Naive thymus-derived CD4-positive, alpha-beta T cell (primary cell): ENCODE results near the gene GNPAT. TPM values are rescaled to one million over a fixed set of nuclear protein-coding genes. Genes with fewer than 3 reads are reported as not detected.

Source experiments
- ATAC-seq: fragments of 150-1000 bp; cut with Tn5 transposase; 2 replicates; pipeline ENCODE4 v1.10.0; 2021; ENCODE audit warnings: mild to moderate bottlenecking, moderate library complexity
- CTCF ChIA-PET: fragments of 350-600 bp; sonication (Branson Sonifier 250); formaldehyde crosslinking; loops from one replicate; lab custom pipeline; 2021; ENCODE audit warnings: antibody characterized with exemption; lab: Charles Lee
- POLR2A ChIA-PET: fragments of 350-600 bp; sonication (Branson Sonifier 250); formaldehyde crosslinking; loops from one replicate; lab custom pipeline; 2021; ENCODE audit warnings: antibody characterized with exemption, inconsistent platforms; lab: Charles Lee
- DNase-seq, 9 donors: peaks; one replicate each; pipeline versions ENCODE4 v3.0.0 to v3.0.0-alpha.2; 2020 to 2022; ENCODE audit warnings: mixed read lengths in 1 of 9
- H3K27ac ChIP-seq: one replicate; pipeline ENCODE4 v1.7.0; 2013; ENCODE audit warnings: mild to moderate bottlenecking, low read depth, low read length, moderate library complexity
- H3K27me3 ChIP-seq, 2 donors: one replicate each; pipeline ENCODE4 v1.7.0; 2013; ENCODE audit warnings: low read length in 2 of 2, mild to moderate bottlenecking in 2 of 2, moderate library complexity in 2 of 2; ENCODE audit not compliant: control insufficient read depth in 2 of 2, insufficient read depth in 2 of 2
- H3K36me3 ChIP-seq, 3 experiments: 1 replicate in 2 of 3; 2 replicates in 1 of 3; pipeline ENCODE4 v1.7.0; 2013; ENCODE audit warnings: low read length in 3 of 3, mild to moderate bottlenecking in 3 of 3, moderate library complexity in 1 of 3; ENCODE audit not compliant: insufficient read depth in 3 of 3, control insufficient read depth in 2 of 3
- H3K4me1 ChIP-seq, 2 donors: one replicate each; pipeline ENCODE4 v1.7.0; 2013; ENCODE audit warnings: low read length in 2 of 2, mild to moderate bottlenecking in 2 of 2, moderate library complexity in 1 of 2; ENCODE audit not compliant: control insufficient read depth in 2 of 2, insufficient read depth in 2 of 2
- H3K4me3 ChIP-seq: 2 replicates; pipeline ENCODE4 v1.7.0; 2013; ENCODE audit warnings: mild to moderate bottlenecking, low read length
- H3K9me3 ChIP-seq, 3 experiments: 1 replicate in 2 of 3; 2 replicates in 1 of 3; pipeline ENCODE4 v1.7.0; 2013; ENCODE audit warnings: low read length in 3 of 3; ENCODE audit not compliant: control insufficient read depth in 2 of 3
- H3K27ac Mint-ChIP-seq, 9 donors: one replicate each; pipeline ENCODE4 v1.8.0; 2020 to 2022; ENCODE audit warnings: mixed read lengths in 9 of 9, mild to moderate bottlenecking in 8 of 9, moderate library complexity in 5 of 9, inconsistent platforms in 2 of 9
- H3K27me3 Mint-ChIP-seq, 5 donors: one replicate each; pipeline ENCODE4 v1.8.0; 2021 to 2022; ENCODE audit warnings: mixed read lengths in 5 of 5, mild to moderate bottlenecking in 1 of 5
- H3K36me3 Mint-ChIP-seq, 5 donors: one replicate each; pipeline ENCODE4 v1.8.0; 2020 to 2022; ENCODE audit warnings: mixed read lengths in 5 of 5, mild to moderate bottlenecking in 3 of 5, inconsistent platforms in 1 of 5
- H3K4me1 Mint-ChIP-seq, 7 donors: one replicate each; pipeline ENCODE4 v1.8.0; 2020 to 2022; ENCODE audit warnings: mixed read lengths in 7 of 7, mild to moderate bottlenecking in 3 of 7, inconsistent platforms in 1 of 7
- H3K4me3 Mint-ChIP-seq, 10 donors: one replicate each; pipeline ENCODE4 v1.8.0; 2020 to 2022; ENCODE audit warnings: mild to moderate bottlenecking in 10 of 10, mixed read lengths in 10 of 10, moderate library complexity in 6 of 10, inconsistent platforms in 2 of 10
- H3K9me3 Mint-ChIP-seq, 11 donors: one replicate each; pipeline ENCODE4 v1.8.0; 2020 to 2022; ENCODE audit warnings: mixed read lengths in 11 of 11, mild to moderate bottlenecking in 4 of 11, inconsistent platforms in 1 of 11, moderate library complexity in 1 of 11
- intact Hi-C, 2 donors: fragments of 100-400 bp; cut with micrococcal nuclease; formaldehyde crosslinking; loops; one replicate each; pipeline ENCODE4 v1.15.1; 2023
- polyA plus RNA-seq, 2 donors: library from polyadenylated mRNA; unstranded; fragments of 300-500 nt; fragmentation: Illumina TruSeq; gene quantifications; one replicate each; pipeline ENCODE4 v1.2.3, GENCODE V29; 2021
- total RNA-seq, 6 experiments: library from RNA in 5 of 6; stranded (reverse) in 5 of 6; gene quantifications; 1 replicate in 5 of 6; 2 replicates in 1 of 6; pipeline ENCODE4 v1.2.3 and lab custom pipeline; 2021 to 2026

The GNPAT gene
- total RNA-seq (10 to 100 TPM; 17.3 to 41.0 (median 35.5) TPM), polyA plus RNA-seq (10 to 100 TPM; 30.1 to 34.4 TPM), total RNA-seq (lab: John Stamatoyannopoulos, UW) (44.6 reads per million, percentile 69 among the genes with 10 or more reads in this experiment)

DNA sequence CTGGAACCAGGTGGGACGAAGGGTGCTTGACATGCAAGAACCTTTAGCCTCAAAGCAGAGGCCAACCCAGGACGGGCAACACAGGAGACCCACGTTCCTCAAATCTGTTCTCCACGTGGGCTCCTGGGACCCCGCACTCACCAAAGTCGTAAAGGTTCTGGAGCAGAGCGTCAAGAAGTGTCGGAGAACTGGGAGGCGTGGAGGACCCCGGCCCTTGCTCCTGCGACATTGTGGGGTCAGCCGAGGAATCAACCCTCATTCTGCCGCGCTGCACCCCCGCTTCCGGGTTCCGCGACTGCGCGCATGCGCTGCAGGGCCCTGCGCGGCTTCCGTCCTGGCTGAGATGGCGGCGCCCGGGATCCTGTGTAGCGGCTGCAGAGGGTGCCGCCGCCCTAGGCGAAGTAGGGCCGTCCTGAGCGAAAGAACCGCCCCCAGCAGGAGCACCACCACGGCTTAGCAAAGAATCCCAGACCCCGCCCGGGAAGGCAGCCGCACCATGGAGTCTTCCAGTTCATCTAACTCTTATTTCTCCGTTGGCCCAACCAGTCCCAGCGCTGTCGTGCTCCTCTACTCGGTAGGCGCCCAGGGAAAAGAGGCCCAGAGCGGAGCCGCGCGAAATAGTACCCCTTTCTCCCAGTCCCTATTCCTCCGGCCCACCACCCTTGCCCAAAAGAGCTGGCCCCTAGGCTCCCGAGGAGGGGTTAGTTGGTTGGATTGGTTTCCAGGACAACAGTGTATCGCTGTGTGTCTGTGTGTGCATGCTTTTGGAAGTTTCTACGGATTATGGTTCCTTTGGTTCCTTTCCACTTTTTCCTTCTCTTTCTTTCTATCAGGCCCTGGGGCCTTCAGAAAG lies at the start of gene GNPAT:
TSS of gene GNPAT (plus strand) at position 330 of the 853 bp plus-strand sequence. CDS start at position 497, 167 bp downstream.
- peaks cover 17 to 44% of the 10 kb centered on the region in 2 donors for H3K4me1 ChIP-seq
- Mint-ChIP-seq H3K36me3 (peaks cover 18 to 38% (median 30%) of the 10 kb centered on the region in 5 donors), H3K27ac (peak within 1 kb of the TSS; percentile 92 to 99 (median 97))

DNA sequence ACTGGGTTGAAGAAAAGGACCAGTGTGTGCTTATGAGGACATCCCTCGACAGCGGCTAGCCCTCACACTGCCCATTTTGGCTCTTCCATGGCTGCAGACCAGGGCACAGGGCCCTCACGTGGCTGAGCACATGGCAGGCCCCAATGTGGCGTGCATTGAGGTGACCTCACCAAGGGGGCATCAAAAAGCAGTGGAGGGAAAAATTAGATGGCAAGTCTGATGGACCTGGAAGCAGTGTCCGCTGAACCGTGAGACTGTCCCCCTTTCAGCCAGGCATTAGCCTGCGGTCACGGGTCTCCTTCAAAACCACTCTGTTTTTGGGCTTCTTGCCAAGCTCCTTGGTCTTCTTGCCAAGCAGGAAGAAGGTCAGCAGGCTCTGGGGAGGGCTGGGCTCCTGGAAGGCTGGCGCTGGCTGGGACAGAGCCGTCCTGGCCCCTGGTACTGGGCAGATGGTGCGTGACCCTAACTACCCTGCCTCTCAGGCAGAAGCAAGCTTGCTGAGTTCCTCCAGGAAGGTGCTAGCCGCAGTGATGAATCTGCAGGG lies 48.3 kb upstream of the GNPAT start:
- Mint-ChIP-seq H3K4me1 (no peaks in the 10 kb centered on the region), H3K4me3 (no peak overlapping the region), H3K9me3 (peaks cover 0 to 5% (median 0%) of the 10 kb centered on the region in 11 donors), H3K27me3 (peaks cover 7 to 25% (median 16%) of the 10 kb centered on the region in 5 donors), H3K36me3 (no peaks in the 10 kb centered on the region), H3K27ac (no peak overlapping the region)
- no peaks in the 10 kb centered on the region for H3K9me3 ChIP-seq
- DNase-seq (no peak), ATAC-seq (no peak)
- H3K36me3 ChIP-seq = no peaks in the 10 kb centered on the region
- ChIA-PET POLR2A (no interaction called here), CTCF (no interaction called here)
- H3K27ac ChIP-seq = no peak overlapping the region
- no peaks in the 10 kb centered on the region for H3K27me3 ChIP-seq
- no peaks in the 10 kb centered on the region for H3K4me1 ChIP-seq
- H3K4me3 ChIP-seq = no peak overlapping the region
- intact Hi-C loops = no loop called here

More for the DNA sequence above, at the start of gene GNPAT:
- peaks cover 0 to 5% (median 0%) of the 10 kb centered on the region in 11 donors for H3K9me3 Mint-ChIP-seq
- no peaks in the 10 kb centered on the region for H3K27me3 Mint-ChIP-seq
- peak within 1 kb of the TSS; percentile 90 to 99 (median 95) for H3K4me3 Mint-ChIP-seq
- Histone ChIP-seq H3K27me3 (no peaks in the 10 kb centered on the region), H3K4me3 (peak within 1 kb of the TSS; percentile 98), H3K27ac (peak within 1 kb of the TSS; percentile 93), H3K36me3 (peaks cover 0 to 31% (median 8%) of the 10 kb centered on the region in 3 experiments), H3K9me3 (no peaks in the 10 kb centered on the region)
- peaks cover 47 to 86% (median 76%) of the 10 kb centered on the region in 7 donors for H3K4me1 Mint-ChIP-seq
- intact Hi-C loops = loop anchor here (1.0 to 10.0 kb wide), 17 partner anchors 30 to 1966 kb away; partner anchors contain the start of genes COG2 (in 2 of the 2), EGLN1 (in 2 of the 2), SPRTN (in 2 of the 2) and TSNAX (in 2 of the 2)
- ChIA-PET CTCF (interaction anchor here (1.0 kb wide), 1 partner anchor 97 kb away, joined by 3 read pairs; the partner anchor contains the start of gene SPRTN), POLR2A (interaction anchor here (0.6 to 1.6 kb wide), 11 partner anchors 9 to 598 kb away, joined by 3 to 14 read pairs (median 4); partner anchors contain the start of genes EGLN1, EXOC8 and SPRTN)
- DNase-seq = peak; percentile 86 to 97 (median 92)
- peak; percentile 98 for ATAC-seq

DNA sequence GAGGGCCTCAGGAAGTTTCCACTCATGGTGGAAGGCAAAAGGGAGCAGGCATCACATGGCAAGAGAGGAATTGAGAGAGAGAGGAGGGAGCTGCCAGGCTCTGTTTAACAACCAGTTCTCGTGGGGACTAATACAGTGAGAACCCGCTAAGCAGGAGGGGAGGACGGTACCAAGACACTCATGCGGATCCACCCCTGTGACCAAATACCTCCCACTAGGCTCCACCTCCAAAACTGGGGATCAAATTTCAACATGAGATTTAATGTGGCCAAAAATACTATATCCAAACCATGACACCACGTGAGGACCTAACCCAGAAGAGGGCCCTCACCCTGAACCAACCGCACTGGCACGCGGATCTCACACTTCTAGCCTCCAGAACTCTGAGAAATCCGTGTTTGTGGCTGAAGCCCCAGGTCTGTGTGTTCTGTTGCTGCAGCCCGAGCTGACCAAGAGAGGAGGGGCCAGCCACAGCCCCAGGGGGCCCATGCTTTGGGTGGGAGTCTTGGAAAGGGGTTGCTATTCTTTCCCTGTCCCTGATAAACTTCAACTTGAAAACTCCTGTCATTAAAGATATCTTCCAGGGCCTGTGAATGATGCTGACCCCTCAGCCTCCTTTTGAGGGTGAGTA lies 47.2 kb upstream of the GNPAT start:
- Histone ChIP-seq H3K9me3 (no peaks in the 10 kb centered on the region), H3K4me1 (no peaks in the 10 kb centered on the region), H3K27me3 (no peaks in the 10 kb centered on the region), H3K4me3 (no peak overlapping the region), H3K36me3 (no peaks in the 10 kb centered on the region), H3K27ac (no peak overlapping the region)
- H3K4me1 Mint-ChIP-seq = no peaks in the 10 kb centered on the region
- no peak overlapping the region for H3K27ac Mint-ChIP-seq
- ChIA-PET CTCF (no interaction called here), POLR2A (no interaction called here)
- ATAC-seq = no peak
- no peak overlapping the region for H3K4me3 Mint-ChIP-seq
- intact Hi-C loops = no loop called here
- H3K36me3 Mint-ChIP-seq = no peaks in the 10 kb centered on the region
- peaks cover 0 to 5% (median 0%) of the 10 kb centered on the region in 11 donors for H3K9me3 Mint-ChIP-seq
- H3K27me3 Mint-ChIP-seq = peaks cover 0 to 16% (median 6%) of the 10 kb centered on the region in 5 donors
- no peak for DNase-seq

DNA sequence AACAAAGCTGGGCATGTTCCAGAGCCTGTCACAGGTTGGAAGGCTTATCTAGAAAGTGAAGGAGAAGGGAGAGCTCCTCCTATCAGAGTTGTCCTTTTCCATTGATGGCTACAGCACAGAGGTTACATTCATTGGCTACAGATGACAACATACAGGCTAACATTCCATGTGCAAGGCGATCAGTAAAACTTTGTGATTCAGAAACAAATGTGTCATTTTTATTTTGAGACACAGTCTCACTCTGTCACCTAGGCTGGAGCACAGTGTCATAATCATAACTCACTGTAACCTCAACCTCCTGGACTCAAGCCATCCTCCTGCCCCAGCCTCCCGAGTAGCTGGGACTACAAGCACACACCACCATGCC lies 46.6 kb upstream of the GNPAT start:
- H3K36me3 ChIP-seq = no peaks in the 10 kb centered on the region
- peaks cover 0 to 2% (median 0%) of the 10 kb centered on the region in 11 donors for H3K9me3 Mint-ChIP-seq

DNA sequence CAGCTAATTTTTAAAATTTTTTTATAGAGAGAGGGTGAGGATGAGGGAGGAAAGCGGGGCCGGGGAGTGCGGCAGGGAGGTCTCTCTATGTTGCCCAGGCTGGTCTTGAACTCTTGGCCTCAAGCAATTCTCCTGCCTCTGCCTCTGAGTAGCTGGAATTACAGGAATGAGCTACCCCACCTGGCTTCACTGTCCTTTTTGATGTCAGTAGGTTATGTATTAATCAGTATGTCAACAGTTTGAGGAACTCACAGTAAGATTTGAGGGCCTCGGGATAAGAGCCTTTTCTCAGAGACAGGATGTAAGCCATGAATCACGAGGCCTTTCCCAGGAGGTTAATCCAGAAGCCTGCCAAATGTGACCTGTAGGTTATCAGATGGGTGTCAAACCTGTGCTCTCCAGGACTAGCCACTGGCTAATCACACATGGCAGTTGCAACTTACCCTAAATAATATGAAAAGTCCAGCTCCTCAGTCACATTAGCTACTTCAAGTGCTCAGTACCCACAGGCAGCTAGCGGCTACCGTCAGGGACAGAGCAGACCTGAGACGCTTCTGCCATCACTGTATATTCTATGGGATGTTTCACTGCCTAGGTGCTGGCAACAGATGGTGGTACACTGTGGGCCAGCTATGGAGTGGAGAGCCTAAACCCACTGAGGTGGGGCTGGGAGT lies 46.0 kb upstream of the GNPAT start:
- CTCF ChIA-PET = no interaction called here
- Histone ChIP-seq H3K4me3 (no peak overlapping the region), H3K27ac (no peak overlapping the region), H3K27me3 (no peaks in the 10 kb centered on the region), H3K4me1 (no peaks in the 10 kb centered on the region), H3K9me3 (no peaks in the 10 kb centered on the region), H3K36me3 (no peaks in the 10 kb centered on the region)
- Mint-ChIP-seq H3K9me3 (peaks cover 0 to 2% (median 0%) of the 10 kb centered on the region in 11 donors), H3K4me3 (no peak overlapping the region), H3K27me3 (peaks cover 0 to 21% (median 0%) of the 10 kb centered on the region in 5 donors), H3K4me1 (no peaks in the 10 kb centered on the region), H3K27ac (no peak overlapping the region), H3K36me3 (no peaks in the 10 kb centered on the region)
- ATAC-seq = no peak
- POLR2A ChIA-PET = no interaction called here
- intact Hi-C loops = no loop called here
- DNase-seq = no peak

More for the DNA sequence above, 46.6 kb upstream of the GNPAT start:
- ChIA-PET POLR2A (no interaction called here), CTCF (no interaction called here)
- H3K4me3 Mint-ChIP-seq = no peak overlapping the region
- ATAC-seq (no peak), DNase-seq (no peak)
- Histone ChIP-seq H3K4me1 (no peaks in the 10 kb centered on the region), H3K27ac (no peak overlapping the region), H3K9me3 (no peaks in the 10 kb centered on the region), H3K27me3 (no peaks in the 10 kb centered on the region), H3K4me3 (no peak overlapping the region)
- intact Hi-C loops = no loop called here
- H3K4me1 Mint-ChIP-seq = no peaks in the 10 kb centered on the region
- peaks cover 0 to 19% (median 3%) of the 10 kb centered on the region in 5 donors for H3K27me3 Mint-ChIP-seq
- H3K36me3 Mint-ChIP-seq = no peaks in the 10 kb centered on the region
- H3K27ac Mint-ChIP-seq = peak overlapping the region in 1 of 9 donors; percentile 41

DNA sequence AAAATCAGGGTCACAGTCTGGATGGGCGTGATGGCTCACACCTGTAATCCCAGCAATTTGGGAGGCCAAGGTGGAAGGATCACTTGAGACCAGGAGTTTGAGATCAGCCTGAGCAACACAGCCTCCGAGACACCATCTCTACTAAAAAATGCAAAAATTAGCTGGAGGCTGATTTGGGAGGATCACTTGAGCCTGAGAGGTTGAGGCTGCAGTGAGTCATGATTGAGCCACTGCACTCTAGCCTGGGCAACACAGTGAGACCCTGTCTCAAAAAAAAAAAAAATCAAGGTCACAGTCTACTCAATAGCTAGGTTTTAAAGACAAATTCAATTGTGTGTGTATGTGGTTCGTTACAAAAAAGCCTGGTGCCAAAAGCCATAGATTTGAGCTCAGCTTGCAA lies 44.7 kb upstream of the GNPAT start:
- Mint-ChIP-seq H3K4me1 (peaks cover 0 to 2% (median 0%) of the 10 kb centered on the region in 7 donors), H3K27ac (no peak overlapping the region), H3K36me3 (no peaks in the 10 kb centered on the region), H3K4me3 (no peak overlapping the region), H3K9me3 (peaks cover 0 to 2% (median 0%) of the 10 kb centered on the region in 11 donors), H3K27me3 (peaks cover 0 to 18% (median 0%) of the 10 kb centered on the region in 5 donors)
- POLR2A ChIA-PET = no interaction called here
- ATAC-seq (no peak), DNase-seq (no peak)
- Histone ChIP-seq H3K36me3 (no peaks in the 10 kb centered on the region), H3K27ac (no peak overlapping the region), H3K4me3 (no peak overlapping the region), H3K27me3 (no peaks in the 10 kb centered on the region), H3K4me1 (no peaks in the 10 kb centered on the region), H3K9me3 (no peaks in the 10 kb centered on the region)
- CTCF ChIA-PET = no interaction called here
- intact Hi-C loops = no loop called here
